Ureter (tissue), 1 donor: ENCODE data around the gene RTL1. TPM values are rescaled to one million over a fixed set of nuclear protein-coding genes. Genes with fewer than 3 reads are reported as not detected.

Source experiments
- DNase-seq: peaks from one replicate; pipeline ENCODE4 v3.0.0-alpha.2; 2020; ENCODE audit warnings: low spot score
- total RNA-seq: library from RNA; stranded (reverse); gene quantifications from one replicate; pipeline ENCODE4 v1.2.4, GENCODE V29; 2023
- donor health status: DM: yes; HTN: yes; CAD: no.

Gene RTL1
- total RNA-seq, 1 donor from 2014 or later, result not detected

DNA sequence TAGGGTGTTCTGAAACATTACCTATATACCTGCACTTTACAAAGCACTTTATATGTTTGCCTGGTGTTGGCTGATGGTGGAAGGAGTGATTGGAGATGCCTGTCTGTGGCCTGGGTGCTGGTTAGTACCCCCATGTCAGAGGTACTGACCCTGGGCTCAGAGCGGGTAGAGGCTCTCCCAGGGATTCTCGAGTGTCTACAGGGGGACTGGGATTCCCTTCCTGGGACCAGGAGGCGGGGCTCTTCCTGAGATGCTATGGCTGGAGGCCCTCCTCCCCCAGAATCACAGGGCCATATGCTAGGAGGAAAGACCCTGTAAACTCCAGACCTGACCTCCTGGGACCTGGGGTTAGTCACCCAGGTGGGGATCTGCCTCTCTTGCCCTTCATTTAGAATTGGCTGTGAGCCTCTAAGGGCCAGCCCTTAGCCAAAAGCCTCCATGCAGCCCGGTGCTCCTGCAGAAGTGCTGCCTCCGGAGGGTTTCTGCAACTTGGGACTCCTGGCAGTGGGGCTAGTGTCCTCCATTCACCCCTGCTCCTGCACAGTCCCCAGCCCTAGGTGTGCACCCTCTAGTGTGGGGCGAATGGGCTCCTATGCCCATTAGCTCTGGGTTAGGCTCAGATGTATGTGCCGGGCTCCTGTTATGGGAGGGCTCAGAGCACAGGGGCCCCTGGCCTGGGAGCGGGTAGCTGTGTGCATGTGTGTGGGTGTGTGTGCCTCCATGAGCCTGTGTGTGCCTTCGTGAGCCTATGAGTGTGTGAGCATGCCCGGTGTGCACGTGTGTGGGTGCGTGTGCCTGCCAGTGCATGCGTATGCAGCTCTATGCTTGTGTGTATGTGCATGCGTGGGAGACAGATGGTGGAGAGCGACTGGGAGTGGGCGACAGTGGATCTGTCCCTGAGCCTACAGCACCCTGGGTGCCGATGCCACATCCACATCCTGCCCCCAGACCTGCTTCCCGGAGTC lies 36.6 kb downstream of the RTL1 start:
- no peak for DNase-seq

DNA sequence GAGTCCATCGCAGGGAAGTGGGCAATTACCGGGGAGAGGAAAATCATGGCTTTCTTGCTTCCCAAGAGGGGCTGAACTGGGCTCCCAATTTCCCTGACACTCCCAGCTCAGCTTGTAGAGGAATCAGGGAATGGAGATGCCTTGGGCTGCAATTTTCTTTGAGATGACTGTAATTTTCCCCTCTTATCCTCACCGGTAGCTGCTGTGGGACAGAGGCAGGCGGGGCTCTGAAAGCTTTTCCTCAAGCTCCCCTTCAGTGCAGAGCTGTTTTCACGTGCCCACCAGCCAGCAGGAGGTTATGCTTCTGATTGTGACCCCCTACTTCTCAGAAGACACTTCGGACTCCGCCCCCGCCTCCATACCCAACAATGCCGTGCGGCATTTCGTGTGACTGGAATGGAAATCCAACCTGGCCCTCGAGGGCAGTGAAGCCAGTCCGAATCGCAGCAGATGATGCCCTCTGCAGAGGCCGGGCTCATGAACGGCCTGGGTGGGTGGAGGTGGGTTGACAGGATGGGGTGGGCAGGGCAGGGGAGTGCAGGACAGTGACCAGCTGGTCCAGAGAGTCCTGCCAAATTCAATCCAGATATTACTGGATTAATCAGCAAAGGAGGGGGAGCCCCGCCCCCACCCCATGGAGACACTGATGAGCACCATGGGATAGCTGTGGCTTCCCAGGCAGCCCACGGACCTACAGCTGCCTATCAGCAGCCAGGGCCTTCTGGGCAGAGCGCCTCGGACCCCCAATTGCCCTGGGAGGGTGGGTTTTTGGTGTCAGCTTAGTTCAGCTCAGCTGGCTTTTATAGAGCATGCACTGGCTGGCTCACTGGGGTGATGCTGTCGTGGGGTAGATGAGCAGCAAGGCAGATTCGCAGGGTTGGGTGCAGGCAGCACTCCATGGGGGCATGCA lies 37.6 kb downstream of the RTL1 start:
- no peak for DNase-seq

DNA sequence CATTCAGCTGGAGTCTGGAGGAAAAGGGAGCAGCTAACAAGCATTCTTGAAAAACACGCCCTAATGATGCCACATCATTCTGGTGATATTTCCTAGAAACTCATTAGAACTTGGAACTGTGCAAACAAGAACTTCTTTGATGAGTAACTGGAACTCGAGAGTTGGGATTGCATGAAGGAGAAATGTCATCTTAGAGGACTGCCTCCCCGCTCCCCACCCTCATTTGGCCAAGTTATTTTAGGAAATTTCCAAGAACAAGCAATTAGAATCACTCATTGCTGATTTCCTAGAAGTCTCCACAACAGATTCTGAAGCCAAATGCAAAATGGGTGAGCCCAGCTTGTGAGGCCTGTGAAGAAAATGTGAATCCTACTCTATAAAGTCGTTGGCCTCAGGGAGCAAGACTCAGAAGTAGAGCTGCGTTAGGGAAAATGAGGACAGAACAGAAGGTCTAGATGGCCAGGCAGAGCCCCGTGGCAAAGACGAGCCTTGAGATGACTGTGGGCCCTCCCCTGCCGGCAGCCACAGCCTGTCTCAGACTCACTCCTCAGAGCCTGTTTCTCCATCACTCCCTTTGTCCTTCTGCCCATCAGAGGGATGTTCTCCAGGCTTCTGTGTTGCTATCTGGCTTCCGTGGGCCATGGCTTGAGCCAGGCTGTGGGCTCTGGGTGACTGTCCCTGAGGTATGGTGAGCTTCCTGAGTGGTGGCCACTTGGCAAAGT lies 38.4 kb downstream of the RTL1 start:
- no peak for DNase-seq

DNA sequence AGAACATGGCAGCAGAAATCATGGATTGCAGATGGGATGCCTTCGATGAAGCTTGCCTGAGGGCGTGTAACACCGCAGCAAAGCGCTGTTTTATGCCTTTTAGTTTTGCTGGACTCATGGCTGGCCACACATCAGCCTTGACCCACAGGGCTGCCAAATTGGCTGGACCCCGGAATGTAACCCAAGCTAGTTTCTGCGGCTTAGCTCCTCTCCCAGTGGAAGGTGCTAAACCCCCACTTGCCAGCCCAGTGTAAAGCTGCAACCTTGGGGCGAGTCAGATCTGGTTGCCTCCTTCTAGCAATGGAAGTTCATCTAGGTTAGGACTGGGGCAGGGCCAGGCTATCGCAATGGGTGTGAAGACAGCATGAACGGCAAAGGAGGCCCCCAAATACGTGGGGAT lies 39.3 kb downstream of the RTL1 start:
- no peak for DNase-seq

DNA sequence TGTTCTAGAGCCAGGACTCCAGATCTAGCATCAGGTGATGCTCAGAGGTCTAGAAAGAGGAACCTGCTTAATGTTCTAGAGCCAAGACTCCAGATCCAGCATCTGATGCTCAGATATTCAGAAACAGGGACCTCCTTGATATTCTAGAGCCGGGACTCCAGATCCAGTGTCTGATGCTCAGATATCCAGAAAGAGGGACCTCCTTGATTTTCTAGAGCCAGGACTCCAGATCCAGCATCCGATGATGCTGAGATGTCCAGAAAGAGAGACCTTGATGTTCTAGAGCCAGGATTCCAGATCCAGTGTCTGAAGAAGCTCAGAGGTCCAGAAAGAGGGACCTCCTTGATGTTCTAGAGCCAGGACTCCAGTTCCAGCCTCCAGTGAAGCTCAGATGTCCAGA lies 40.7 kb downstream of the RTL1 start:
- DNase-seq, result no peak

DNA sequence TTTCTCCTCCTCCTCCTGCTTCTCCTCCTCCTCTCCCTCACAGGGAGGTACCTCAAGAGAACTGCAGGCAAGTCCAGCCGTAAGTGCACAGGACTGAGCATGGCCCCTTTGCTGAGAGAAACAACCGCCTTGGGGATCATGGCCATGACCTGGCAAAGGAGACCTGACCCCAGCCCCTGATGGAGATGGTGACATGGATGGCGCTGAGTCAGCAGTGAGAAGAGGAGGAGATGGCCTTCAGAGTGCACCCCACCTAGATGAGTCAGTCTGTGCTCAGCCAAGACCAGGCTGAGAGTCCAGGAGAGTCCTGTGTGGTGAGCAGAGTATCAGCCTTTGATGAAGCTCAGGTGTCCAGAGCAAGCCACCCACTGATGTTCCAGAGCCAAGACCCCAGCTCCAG lies 41.2 kb downstream of the RTL1 start:
- no peak for DNase-seq

DNA sequence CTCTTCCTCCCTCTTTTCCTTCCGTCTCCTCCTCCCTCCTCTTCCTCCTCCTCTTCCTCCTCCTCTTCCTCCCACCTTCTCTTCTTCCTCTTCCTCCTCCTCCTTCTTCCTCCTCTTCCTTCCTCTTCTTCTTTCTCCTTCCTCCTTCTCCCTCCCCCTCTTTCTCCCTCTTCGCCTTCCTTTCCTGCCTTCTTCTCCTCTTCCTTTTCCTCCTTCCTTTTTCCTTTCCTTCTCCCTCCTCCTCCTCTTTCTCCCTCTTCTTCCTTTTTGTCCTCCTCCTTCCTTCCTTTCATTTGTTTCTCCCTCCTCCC lies 41.6 kb downstream of the RTL1 start:
- no peak for DNase-seq

DNA sequence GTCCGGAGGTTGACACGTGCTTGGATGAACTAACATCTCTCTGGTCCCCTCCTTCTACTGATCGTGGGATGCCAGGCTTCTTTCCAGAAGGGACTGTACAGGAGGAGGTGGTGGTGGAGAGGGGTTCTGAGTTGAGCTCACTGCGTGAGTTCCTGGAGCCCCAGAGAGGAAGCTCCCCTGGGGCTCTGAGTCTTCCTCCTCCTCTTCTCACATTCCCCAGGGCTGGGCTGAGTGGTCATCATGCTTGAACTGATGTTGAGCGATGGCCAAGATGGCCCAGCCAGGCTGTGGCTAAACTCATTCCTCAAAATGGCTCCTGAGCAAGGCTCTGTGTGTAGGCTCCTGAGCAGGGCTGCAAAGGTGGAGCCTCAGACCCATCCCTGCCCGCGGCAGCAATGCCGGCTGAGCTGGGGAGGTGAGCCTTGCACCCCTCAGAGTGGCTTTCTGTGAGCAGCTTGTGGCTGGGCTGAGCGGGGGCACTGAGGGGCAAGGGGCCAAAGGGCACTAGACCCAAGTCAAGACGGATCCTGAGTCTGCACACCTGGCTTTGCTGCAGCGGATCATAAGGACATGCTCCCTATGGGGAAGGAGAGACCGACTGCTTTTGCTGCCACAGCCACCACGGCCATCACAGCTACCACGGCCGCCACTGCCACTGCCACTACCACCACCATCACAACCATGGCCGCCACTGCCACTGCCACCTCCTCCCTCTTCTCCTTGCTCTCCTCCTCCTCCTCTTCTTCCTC lies 42.2 kb downstream of the RTL1 start:
- DNase-seq, result no peak

DNA sequence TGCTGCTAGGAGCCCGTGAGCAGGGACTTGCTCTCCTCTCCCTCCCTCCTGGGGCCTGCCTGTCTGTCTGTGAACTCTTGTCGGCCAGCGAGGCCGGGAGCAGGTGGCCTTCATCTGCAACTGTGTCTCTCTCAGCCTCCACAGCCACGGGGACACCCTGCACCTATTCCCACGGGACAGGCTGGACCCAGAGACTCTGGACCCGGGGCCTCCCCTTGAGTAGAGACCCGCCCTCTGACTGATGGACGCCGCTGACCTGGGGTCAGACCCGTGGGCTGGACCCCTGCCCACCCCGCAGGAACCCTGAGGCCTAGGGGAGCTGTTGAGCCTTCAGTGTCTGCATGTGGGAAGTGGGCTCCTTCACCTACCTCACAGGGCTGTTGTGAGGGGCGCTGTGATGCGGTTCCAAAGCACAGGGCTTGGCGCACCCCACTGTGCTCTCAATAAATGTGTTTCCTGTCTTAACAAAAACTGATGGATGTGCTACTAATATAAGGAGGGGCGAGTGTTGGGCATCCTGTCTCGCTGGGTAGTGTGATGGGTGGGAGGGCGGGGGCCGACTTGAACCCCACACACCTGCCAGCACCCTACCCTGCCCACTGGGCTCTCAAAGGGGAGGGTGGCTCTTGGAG lies 42.9 kb downstream of the RTL1 start:
- DNase-seq, result no peak

DNA sequence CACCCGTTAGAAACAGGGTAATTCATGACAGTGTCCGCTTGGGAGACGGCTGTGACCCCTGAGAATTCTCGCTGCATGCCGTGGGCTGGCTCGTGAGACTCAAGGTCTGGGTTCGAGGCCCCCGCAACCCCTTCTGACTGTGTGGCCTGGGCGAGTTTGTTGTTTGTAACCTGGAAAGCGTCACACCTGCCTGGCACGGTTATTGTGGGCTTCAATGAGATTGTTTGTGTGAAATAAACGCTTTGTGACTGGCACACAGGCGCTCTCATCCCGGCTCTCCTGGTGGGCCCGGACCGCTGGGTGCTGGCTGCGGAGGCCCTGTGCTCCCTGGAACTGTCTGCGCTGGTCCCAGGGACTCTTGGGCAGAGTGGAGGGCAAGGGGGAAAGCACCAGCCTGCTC lies 43.7 kb downstream of the RTL1 start:
- no peak for DNase-seq

DNA sequence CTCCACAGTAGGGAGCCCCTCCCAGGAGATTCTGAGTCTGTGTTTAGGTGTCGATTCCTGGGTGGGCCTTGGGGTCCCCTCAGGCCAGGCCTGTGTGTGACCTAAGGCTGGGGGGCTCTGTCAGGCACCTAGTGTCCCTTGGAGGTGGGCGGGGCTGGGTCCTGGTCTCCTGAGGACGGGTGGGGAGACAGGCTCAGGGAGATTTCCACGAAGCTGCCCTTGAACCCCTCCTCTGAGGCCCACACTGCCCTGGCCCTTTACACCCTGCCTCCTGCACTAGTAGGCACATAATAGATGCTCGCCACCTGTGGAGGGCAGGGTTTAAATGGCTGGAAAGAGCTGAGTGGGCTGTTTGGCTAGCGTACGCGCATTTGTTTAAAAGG lies 44.7 kb downstream of the RTL1 start:
- no peak for DNase-seq

DNA sequence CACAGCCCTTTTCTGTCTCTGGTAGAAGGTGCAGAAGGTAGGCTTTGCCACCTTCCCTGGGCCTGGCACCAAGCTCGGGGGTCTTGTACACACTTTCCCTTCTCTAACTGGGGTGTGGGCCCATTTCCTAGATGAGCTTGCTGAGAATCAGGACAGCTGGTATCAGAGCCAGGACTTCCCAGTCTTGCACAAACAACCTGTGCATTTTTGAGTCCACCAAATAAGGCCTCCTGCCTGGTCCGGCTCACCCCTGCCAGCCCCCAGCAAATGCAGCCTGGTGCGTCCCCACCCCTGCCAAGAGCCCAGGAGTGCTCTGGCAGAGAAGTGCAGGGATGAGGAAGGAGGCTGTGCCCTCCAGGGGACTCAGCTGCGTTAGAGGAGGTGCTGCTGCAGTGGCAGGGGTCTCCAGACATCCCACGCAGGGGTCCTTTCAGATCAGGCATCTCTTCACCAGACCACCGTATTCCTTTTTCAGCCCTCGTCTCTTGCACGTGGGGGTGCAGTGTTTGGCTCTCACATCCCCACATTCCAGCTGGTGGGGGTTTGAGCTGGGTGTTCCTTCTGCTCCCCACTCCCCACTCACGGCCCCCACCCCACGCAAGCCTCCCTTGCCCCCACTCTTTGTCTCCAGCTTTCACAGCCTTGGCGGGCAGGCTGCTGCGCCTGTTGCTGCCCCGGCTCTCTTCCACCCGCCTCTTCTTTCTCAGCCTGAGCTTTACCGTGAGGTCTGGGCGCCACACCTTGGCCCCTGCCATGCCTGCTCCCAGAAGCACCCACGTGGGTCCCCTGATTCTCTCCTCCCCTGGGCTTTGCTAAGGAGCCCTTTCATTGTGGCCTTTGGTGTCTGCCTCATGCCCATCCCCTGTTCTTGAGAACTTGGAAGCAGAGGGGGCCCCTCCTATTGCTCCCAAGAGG lies 45.3 kb downstream of the RTL1 start:
- DNase-seq, result no peak

DNA sequence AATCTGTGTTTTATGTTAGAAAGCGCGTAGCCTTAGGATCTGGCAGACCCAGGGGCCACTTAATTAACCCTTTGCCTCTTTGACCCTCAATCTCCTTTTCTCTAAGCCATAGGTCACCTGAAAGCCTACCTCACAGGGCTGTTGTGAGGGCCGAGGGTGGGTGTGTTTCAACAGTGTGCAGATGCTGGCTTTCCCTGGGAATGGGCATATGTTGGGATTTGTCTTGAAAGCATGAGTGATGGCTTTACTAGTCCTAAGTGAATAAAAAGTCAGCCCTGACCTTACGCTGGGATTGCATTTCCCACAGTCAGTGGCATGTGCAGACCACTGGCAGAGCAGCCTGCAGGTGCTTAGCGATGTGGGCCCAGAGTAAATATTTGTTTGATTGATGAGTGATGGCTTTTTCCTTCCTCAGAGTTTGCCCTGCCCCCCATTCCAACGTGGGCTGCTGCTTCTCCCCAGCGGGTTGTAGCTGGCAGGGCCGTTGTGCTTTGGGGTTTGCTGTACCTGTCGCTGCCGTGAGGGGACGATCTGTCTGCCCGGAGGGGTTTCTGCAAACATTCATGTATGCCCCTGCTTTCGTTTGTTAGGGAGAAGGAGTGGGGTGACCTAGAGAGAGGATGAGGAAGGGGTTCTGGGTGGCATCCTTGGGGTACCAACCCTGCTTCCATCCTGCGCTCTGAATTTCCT lies 46.1 kb downstream of the RTL1 start:
- no peak for DNase-seq

DNA sequence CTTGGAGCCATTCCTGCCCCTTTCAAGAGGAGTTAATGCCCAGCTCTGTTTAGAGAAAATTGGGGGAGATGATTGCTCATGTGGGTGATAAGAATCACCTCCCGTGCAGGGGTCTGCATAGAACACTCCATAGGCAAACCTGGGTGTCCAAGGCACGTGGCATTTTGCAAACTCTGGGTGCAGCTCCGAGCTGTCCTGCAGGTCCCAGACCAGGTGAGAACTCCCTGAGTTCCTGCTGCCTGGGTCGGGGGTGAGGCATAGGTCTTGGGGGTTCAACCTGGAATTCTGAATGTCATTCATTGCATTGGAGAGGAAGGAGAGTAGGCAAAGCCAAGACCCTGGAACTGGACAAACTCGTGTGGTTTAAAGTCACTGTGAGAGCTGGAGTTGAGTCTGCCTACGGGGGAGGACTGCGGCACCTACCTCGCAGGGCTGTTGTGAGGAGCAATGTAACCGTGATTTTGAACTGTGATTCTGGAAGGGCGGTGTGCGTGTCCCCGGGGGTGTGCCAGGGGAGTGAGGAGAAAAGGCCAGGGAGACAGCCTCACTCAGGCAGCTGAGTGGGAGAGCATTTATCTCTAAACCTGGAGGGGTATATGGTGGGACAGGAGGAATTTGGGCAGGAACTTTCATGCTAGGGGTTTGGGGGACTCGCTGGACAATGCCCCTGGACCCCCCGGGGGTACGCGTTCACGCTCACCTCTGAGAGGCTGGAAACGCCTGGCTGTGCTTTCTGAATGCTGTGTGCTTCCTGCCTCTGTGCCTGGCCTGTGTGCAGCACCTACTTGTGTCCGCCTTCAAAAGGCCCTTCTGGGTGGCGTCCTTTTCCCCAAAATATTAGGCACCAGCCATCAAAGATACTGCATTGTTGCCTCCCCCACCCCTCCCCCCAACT lies 47.2 kb downstream of the RTL1 start:
- no peak for DNase-seq

DNA sequence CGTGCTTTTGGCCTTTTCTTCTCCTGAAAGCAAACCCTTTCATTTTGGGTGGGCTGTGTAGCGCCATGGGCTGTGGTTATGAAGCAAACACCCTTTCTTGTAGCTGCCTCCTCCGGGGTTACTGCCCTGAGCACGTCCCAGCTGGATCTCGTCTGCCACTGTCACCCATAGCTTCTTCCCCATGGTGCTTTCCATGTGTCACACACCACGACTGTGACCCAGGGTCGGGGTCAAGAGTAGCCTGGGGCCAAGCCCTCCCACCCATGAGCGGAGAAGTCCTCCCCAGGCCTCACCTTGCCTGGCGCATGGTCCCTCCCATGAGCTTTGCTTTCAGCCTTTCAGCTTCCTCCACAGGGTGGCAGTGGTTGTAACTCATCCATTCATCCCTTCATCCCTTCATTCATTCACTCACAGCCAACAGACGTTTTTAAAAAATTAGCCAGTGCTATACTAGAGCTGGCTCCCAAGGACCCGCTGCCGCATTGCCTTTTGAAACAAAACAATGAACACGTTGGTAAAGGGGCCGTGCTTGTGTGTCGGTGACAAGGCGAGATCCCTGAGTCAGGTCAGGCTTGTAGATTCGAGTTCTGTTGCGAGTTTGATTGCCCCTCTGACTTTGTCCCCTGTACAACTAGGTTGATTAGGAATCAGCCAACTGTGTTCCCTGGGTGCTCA lies 48.1 kb downstream of the RTL1 start:
- DNase-seq, result no peak

DNA sequence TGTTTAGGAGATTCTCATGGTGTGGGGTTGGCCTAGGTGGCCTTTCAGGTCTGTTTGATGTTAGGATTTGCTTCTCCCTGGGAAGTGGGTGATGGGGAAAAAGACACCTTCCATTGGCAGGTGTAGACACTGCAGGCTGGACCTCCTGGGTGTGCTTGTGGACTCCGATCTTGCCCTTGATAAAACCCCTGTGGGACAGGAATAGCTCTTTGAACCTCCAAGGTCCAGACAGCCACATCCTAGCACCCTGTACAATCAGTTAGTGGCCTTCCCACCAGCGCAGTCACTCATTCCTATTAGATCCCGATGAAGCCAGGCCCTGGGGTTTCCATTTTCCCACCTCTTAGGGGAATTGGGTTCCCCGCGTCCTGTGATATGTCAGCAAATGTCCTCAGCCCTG lies 49.1 kb downstream of the RTL1 start:
- no peak for DNase-seq

DNA sequence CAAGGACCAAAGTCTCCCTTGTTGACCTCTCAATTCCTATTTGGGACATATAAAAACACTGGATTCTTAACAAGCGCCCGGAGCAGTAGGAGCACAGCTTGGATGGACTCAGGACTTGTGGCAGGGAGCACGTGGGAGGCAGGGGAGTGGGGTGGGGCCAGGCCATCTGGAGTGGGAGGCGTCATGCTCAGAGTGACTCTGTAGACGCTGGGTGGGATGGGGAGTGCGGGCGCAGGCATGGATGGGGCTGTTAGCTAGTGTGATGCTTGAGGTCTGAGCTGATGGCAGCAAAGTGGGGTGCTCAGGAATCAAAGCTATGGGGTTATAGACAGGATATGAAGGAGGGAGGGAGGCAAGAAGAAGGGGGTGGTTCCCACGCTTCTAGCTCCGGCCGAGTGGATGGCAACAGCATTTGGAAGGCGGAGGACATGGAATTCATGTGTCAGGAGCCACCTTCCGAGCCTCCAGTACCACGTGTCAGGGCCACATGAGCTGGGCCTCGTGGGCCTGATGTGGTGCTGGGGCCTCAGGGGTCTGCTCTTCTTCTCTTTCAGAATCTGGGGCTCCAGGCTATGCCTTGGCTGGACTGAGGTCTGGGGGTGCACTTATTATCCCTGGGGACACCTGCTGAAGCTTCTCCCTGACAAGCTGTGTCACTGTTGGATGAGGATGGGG lies 51.4 kb downstream of the RTL1 start:
- DNase-seq, result no peak
